ENCODE data around the gene LANCL2.

DNA sequence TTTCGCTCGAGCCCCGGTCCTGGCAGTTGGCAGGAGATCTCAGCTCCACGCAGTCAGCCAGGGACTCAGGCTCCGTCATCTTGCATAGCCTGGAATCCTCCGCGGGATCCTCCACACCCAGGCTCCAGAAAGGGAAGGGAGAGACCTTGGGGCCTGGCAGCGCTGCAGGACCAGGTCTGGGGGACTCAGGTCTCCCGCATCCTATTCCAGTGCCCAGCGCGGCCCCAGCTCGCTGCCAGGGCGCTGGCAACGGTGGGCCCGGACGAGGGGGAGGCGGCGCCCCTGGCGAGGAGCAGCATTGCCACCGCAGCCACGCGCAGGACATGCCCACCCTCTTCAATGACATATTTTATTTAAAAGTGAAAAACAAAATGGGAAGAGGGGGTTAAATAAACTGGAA, 83.4 kb downstream of the LANCL2 start:
- TF ChIP-seq, protein P1, sequence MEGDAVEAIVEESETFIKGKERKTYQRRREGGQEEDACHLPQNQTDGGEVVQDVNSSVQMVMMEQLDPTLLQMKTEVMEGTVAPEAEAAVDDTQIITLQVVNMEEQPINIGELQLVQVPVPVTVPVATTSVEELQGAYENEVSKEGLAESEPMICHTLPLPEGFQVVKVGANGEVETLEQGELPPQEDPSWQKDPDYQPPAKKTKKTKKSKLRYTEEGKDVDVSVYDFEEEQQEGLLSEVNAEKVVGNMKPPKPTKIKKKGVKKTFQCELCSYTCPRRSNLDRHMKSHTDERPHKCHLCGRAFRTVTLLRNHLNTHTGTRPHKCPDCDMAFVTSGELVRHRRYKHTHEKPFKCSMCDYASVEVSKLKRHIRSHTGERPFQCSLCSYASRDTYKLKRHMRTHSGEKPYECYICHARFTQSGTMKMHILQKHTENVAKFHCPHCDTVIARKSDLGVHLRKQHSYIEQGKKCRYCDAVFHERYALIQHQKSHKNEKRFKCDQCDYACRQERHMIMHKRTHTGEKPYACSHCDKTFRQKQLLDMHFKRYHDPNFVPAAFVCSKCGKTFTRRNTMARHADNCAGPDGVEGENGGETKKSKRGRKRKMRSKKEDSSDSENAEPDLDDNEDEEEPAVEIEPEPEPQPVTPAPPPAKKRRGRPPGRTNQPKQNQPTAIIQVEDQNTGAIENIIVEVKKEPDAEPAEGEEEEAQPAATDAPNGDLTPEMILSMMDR (IDR thresholded peaks at IDR 0.05; ENCODE audit: low read depth, low read length): no peak
- no peak for TF ChIP-seq EZH2phosphoT487 (IDR thresholded peaks at IDR 0.05; ENCODE audit: low read depth)

All from OCI-LY3 (cell line).